HL-60 (cell line): Measurements from ENCODE around the gene PDE3A.

ENCODE experiments used
- DNase-seq, 2 experiments: peaks; one replicate each; pipeline ENCODE4 v3.0.0-alpha.2; 2010 to 2020; ENCODE audit warnings: low read depth in 1 of 2, low spot score in 1 of 2
- H3K27ac ChIP-seq: fragments of 250-450 bp; sonication (Bioruptor Pico); replicated peaks from 2 replicates; pipeline ENCODE4 v1.5.1; 2020; ENCODE audit warnings: mild to moderate bottlenecking, moderate library complexity
- H3K27me3 ChIP-seq: fragments of 250-450 bp; sonication (Bioruptor Pico); 2 replicates; pipeline ENCODE4 v1.5.1; 2021; ENCODE audit warnings: mild to moderate bottlenecking, moderate library complexity; ENCODE audit not compliant: insufficient read depth, poor library complexity, severe bottlenecking
- H3K4me3 ChIP-seq: replicated peaks from 2 replicates; pipeline ENCODE4 v1.5.1; 2011; ENCODE audit warnings: mild to moderate bottlenecking, control low read depth, low read length; ENCODE audit not compliant: insufficient read depth
- CTCF ChIP-seq: IDR thresholded peaks from one replicate; pipeline ENCODE4 v1.5.1; 2011; ENCODE audit warnings: low read length, control low read depth, inconsistent platforms; ENCODE audit not compliant: insufficient read depth
- GABPA ChIP-seq: IDR thresholded peaks from 2 replicates; pipeline ENCODE4 v1.6.1; 2012; ENCODE audit warnings: low read depth
- POLR2AphosphoS5 ChIP-seq: IDR thresholded peaks from 2 replicates; pipeline ENCODE4 v1.6.1; 2012; ENCODE audit warnings: low read depth
- SPI1 ChIP-seq: IDR thresholded peaks from 2 replicates; pipeline ENCODE4 v1.6.1; 2012; ENCODE audit warnings: low read depth, mild to moderate bottlenecking, borderline replicate concordance
- TF ChIP-seq, protein P1 (sequence below): IDR thresholded peaks from 2 replicates; pipeline ENCODE4 v1.6.1; 2012; ENCODE audit warnings: low read depth; ENCODE audit not compliant: insufficient replicate concordance

Gene PDE3A

GRCh38 chr12:20448781-20449180 is 80.4 kb downstream of the PDE3A start:
- H3K4me3 ChIP-seq = no peak overlapping the region
- TF ChIP-seq GABPA (no peak), SPI1 (no peak), CTCF (no peak), POLR2AphosphoS5 (no peak)
- TF ChIP-seq, protein P1, sequence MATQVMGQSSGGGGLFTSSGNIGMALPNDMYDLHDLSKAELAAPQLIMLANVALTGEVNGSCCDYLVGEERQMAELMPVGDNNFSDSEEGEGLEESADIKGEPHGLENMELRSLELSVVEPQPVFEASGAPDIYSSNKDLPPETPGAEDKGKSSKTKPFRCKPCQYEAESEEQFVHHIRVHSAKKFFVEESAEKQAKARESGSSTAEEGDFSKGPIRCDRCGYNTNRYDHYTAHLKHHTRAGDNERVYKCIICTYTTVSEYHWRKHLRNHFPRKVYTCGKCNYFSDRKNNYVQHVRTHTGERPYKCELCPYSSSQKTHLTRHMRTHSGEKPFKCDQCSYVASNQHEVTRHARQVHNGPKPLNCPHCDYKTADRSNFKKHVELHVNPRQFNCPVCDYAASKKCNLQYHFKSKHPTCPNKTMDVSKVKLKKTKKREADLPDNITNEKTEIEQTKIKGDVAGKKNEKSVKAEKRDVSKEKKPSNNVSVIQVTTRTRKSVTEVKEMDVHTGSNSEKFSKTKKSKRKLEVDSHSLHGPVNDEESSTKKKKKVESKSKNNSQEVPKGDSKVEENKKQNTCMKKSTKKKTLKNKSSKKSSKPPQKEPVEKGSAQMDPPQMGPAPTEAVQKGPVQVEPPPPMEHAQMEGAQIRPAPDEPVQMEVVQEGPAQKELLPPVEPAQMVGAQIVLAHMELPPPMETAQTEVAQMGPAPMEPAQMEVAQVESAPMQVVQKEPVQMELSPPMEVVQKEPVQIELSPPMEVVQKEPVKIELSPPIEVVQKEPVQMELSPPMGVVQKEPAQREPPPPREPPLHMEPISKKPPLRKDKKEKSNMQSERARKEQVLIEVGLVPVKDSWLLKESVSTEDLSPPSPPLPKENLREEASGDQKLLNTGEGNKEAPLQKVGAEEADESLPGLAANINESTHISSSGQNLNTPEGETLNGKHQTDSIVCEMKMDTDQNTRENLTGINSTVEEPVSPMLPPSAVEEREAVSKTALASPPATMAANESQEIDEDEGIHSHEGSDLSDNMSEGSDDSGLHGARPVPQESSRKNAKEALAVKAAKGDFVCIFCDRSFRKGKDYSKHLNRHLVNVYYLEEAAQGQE = no peak
- no peak for DNase-seq
- no peak overlapping the region for H3K27ac ChIP-seq
- H3K27me3 ChIP-seq = no peaks in the 10 kb centered on the region

DNA sequence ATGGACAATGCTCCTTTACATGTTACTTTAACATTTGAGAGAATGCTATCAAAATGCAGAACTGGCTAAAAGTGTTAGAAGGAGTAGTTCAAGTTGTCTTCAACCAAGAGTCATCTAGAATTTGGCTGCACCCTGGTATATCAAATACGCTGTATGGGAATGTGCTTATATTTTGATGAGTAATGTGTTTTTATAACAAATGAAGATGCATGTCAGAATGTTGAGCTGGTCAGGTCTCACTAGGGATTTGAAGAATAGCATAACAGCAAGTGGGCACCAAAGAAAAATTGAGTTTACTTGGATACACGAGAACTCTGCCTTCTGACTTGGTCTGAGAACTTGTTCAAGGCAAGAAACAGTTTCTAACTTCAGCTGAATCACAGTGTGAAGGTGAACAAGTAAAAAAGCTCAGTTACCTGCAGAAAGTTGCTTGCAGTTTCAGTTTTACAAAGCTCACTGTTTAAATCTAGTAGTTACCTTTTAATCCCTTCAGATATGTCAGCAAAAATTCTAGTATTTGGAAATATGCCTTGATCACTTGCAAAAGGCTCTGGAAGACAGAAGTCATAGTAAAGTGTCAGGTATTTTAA is 82.3 kb downstream of the PDE3A start:
- TF ChIP-seq GABPA (no peak), CTCF (no peak), SPI1 (no peak), POLR2AphosphoS5 (no peak)
- TF ChIP-seq, protein P1 = no peak
- no peak for DNase-seq
- Histone ChIP-seq H3K27me3 (no peaks in the 10 kb centered on the region), H3K27ac (no peak overlapping the region), H3K4me3 (no peak overlapping the region)

GRCh38 chr12:20451761-20452160 is 83.4 kb downstream of the PDE3A start:
- no peak for DNase-seq
- H3K27me3 ChIP-seq = no peaks in the 10 kb centered on the region
- no peak overlapping the region for H3K4me3 ChIP-seq
- no peak overlapping the region for H3K27ac ChIP-seq
- no peak for TF ChIP-seq SPI1
- no peak for TF ChIP-seq POLR2AphosphoS5
- no peak for TF ChIP-seq GABPA
- no peak for TF ChIP-seq CTCF
- TF ChIP-seq, protein P1 = no peak
